Stimulated activated CD4-positive, alpha-beta T cell treated with anti-CD3 and anti-CD28 coated beads, Interleukin-1b, Interleukin-23, amount 100 ng/mL, for 1 hour (primary cell): Measurements from ENCODE around the gene GOLM1.

Source experiments
- DNase-seq, 2 donors: peaks; one replicate each; pipeline ENCODE4 v3.0.0-alpha.2; 2020; ENCODE audit warnings: low read depth in 2 of 2

Gene GOLM1

DNA sequence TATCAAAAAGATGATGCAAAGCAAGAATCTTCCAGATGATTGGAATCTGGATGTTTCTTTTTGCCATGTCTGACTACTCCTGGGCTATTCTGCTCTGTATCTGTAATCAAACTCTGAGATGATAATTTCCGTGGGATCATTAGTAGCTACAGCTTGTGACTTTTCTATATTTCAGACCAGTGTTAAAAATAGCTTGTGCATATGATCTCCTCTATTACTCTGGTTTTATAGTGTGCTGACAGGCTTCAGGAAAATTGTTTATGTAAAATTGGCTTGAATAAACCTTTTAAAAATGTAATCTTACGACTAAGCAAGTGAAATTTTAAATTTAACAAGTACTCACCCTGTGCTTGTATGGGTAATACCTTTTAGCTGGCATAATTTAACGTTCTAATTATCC, 118.0 kb downstream of the GOLM1 start:
- no peak for DNase-seq

DNA sequence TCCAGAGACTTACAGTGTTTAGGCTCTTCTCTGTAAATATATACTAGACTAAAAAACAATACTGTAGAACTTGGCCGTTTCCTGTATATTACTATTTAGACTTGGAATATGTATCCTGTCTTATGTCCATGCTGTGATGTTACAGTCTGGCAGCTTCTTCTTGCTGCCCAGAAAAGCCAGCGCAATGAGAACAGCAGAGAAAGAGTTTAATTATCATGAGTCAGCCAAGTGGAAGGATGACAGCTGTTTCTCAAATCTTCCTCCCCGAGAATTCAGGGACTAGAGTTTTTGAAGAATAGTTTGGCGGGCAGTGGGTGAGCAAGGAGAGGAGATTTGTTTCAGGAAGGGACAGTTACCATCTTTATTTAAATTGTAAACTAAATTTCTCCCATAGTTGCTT, 120.9 kb downstream of the GOLM1 start:
- no peak for DNase-seq
